Measurements from ENCODE around the gene ATM. TPM values are rescaled to one million over a fixed set of nuclear protein-coding genes. Genes with fewer than 3 reads are reported as not detected.

ATM gene
- total RNA-seq, 1 experiment from 2014 or later, result 28.9 TPM

DNA sequence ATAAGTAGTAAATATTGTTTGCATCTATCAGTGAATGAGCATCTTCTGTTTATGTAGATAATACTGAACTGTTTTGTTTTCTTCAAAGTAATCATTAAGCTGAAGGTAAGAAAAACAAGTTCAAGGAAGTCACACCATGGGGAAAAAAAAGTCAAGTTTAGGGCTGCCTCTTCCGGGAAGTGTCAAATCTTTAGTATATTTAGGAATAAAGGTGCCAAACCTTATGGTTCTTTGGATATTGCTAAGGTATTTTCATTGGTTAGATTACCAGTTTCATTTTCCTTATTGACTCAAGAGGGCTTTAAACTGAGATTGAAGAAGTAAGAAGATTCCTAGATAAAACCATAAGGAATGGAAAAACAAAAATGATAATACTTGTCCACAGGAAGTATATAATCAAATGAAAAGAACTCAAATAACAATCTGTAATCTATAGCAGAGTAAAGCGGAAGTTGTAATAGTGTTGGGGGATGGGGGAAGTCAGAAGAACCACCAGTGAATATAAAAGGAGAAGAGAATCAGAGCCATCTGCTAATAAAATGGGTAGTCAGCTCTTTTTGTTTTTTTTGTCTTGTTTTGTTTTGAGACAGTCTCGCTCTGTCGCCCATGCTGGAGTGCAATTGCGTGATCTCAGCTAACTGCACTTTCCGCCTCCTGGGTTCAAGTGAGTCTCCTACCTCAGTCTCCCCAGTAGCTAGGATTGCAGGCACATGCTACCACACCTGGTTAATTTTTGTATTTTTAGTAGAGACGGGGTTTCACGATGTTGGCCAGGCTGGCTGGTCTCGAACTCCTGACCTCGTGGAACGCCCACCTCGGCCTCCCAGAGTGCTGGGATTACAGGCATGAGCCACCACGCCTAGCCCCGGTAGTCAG, 2.3 kb downstream of the ATM start:
- no peaks in the 10 kb centered on the region; the same call in 1 of the 2 replicates for H3K36me3 ChIP-seq
- no peaks in the 10 kb centered on the region for H3K9me3 ChIP-seq (replicated peaks)
- H3K27me3 ChIP-seq (replicated peaks), result no peaks in the 10 kb centered on the region
- peaks cover 6% of the 10 kb centered on the region; the same call in 1 of the 2 replicates for H3K4me1 ChIP-seq (replicated peaks)
- DNase-seq (ENCODE audit: low read depth in 1 of 2, low spot score in 2 of 2), result no peak
- H3K27ac ChIP-seq, result no peak overlapping the region
- H3K4me3 ChIP-seq, result no peak overlapping the region

DNA sequence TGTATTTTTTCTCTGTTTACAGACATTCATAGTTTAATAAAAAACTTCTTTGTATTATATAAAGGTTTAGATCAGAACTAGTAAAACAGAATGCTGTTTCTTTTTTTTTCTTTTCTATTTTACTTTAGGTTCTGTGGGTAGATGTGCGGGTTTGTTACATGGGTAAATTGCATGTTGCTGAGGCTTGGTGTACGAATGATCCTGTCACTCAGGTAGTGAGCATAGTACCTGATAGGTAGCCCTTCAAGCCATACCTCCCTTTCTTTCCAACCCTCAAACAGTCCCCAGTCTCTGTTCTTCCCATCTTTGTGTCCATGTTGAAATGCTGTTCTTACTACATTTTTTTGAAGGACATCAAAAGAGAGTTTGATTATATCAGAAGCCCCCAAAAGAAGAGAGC, 3.2 kb downstream of the ATM start:
- DNase-seq (ENCODE audit: low read depth in 1 of 2, low spot score in 2 of 2), result no peak
- H3K9me3 ChIP-seq (replicated peaks), result no peaks in the 10 kb centered on the region
- H3K4me3 ChIP-seq, result no peak overlapping the region
- no peaks in the 10 kb centered on the region for H3K27me3 ChIP-seq (replicated peaks)
- H3K36me3 ChIP-seq, result no peaks in the 10 kb centered on the region; the same call in 1 of the 2 replicates
- H3K4me1 ChIP-seq (replicated peaks), result peaks cover 6% of the 10 kb centered on the region; the same call in 1 of the 2 replicates
- H3K27ac ChIP-seq, result no peak overlapping the region

DNA sequence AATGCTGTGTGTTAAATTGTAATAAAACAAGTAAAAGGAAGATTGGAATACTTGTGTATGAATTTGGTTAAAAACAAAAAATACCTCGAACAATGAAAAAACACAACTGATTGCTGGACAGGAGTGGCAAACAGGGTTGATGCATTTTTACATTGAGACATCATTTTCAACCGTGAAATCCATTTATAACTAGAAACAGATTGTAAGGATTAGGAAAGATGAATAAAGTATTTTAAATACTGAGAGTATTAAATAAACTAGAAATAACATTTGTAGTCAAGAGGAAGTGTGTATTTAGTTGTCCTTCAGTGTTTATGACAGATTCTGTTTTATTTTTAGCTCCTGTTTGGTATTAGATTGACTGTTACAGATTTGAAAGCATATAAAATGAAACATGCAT, 5.4 kb downstream of the ATM start:
- H3K36me3 ChIP-seq, result no peaks in the 10 kb centered on the region; the same call in 1 of the 2 replicates
- H3K27me3 ChIP-seq (replicated peaks), result no peaks in the 10 kb centered on the region
- no peak for DNase-seq (ENCODE audit: low read depth in 1 of 2, low spot score in 2 of 2)
- H3K4me3 ChIP-seq, result no peak overlapping the region
- no peak overlapping the region for H3K27ac ChIP-seq
- H3K4me1 ChIP-seq (replicated peaks), result peaks cover 6% of the 10 kb centered on the region; the same call in 1 of the 2 replicates
- no peaks in the 10 kb centered on the region for H3K9me3 ChIP-seq (replicated peaks)

DNA sequence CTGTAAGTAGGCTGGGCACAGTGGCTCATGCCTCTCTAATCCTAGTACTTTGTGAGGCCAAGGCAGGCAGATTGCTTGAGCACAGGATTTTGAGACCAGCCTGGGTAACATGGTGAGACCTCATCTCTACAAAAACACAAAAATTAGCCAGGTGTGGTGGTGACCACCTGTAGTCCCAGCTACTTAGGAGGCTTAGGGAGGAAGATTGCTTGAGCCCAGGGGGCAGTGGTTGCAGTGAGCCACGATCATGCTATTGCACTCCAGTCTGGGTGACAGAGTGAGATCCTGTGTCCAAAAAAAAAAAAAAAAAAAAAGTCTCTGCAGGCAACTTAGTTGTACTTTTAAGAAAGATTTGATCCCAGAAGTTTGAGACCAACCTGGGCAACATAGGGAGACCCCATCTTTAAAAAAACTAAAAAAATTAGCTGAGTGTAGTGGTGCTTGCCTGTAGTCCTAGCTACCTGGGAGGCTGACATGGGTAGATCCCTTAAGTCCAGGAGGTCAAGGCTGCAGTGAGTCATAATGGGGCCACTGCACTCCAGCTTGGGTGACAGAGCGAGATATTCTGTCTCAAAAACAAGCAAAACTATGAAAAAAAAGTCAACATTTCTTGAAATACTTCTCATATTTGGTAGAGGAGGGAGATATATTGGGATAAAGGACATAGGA, 10.5 kb downstream of the ATM start:
- no peak overlapping the region for H3K4me3 ChIP-seq
- peaks cover 14% of the 10 kb centered on the region for H3K4me1 ChIP-seq (replicated peaks)
- H3K9me3 ChIP-seq (replicated peaks), result no peaks in the 10 kb centered on the region
- no peak for DNase-seq (ENCODE audit: low read depth in 1 of 2, low spot score in 2 of 2)
- peaks cover 8% of the 10 kb centered on the region for H3K36me3 ChIP-seq
- H3K27ac ChIP-seq, result no peak overlapping the region
- no peaks in the 10 kb centered on the region for H3K27me3 ChIP-seq (replicated peaks)

DNA sequence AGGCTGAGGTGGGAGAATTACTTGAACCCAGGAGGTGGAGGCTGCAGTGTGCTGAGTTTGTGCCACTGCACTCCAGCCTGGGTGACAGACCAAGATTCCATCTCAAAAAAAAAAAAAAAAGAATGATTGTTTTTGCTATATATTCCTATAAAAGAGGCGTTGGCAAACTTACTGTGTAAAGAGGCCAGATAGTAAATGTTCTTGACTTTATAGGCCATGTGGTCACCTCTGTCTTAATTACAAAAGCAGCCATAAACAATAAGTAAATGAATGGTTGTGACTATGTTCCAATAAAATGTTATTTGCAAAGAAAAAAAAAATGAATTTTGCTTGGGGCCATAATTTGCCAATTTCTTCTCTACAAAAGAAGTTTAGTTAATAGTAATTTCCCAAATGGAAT, 12.3 kb downstream of the ATM start:
- H3K36me3 ChIP-seq, result peaks cover 9% of the 10 kb centered on the region
- peaks cover 14% of the 10 kb centered on the region for H3K4me1 ChIP-seq (replicated peaks)
- H3K27ac ChIP-seq, result no peak overlapping the region
- H3K4me3 ChIP-seq, result no peak overlapping the region
- no peak for DNase-seq (ENCODE audit: low read depth in 1 of 2, low spot score in 2 of 2)
- H3K9me3 ChIP-seq (replicated peaks), result no peaks in the 10 kb centered on the region
- H3K27me3 ChIP-seq (replicated peaks), result no peaks in the 10 kb centered on the region

DNA sequence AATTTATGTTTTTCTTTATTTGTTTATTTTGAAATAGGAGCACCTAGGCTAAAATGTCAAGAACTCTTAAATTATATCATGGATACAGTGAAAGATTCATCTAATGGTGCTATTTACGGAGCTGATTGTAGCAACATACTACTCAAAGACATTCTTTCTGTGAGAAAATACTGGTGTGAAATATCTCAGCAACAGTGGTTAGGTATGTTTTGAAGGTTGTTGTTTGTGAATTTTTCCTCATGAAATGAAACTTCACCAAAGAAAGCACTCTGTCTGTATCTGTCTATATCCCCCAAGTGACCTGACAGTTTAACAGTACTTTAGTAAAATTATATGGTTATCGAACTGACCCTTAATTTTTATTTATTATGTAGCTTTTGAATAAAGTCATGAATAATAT, 12.8 kb downstream of the ATM start:
- Histone ChIP-seq H3K4me3 (no peak overlapping the region), H3K9me3 (replicated peaks) (no peaks in the 10 kb centered on the region), H3K4me1 (replicated peaks) (peaks cover 14% of the 10 kb centered on the region), H3K36me3 (peaks cover 12% of the 10 kb centered on the region), H3K27me3 (replicated peaks) (no peaks in the 10 kb centered on the region), H3K27ac (no peak overlapping the region)
- DNase-seq (ENCODE audit: low read depth in 1 of 2, low spot score in 2 of 2), result no peak

DNA sequence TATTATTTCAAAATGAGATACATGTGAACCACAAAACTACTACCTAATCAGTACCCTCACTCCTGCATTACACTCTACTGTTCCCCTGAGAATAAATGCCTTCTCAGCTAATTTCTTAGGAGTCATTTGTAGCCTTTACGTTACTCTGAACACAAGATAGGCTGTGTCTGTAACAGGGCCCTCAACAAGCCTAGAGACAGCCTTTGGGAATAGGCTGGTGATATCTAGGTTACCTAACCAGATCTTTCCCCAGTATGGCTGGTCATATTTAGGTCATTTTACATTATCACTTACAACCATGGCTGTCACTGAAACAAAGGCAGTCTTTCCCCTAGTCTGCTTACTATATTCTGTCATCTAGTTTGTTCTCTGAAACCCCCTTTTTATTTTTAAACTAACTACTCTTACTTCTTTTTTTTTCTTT, 14.2 kb downstream of the ATM start:
- Histone ChIP-seq H3K27ac (peak overlapping the region; percentile 79), H3K27me3 (replicated peaks) (no peaks in the 10 kb centered on the region), H3K9me3 (replicated peaks) (no peaks in the 10 kb centered on the region), H3K36me3 (peaks cover 12% of the 10 kb centered on the region), H3K4me1 (replicated peaks) (peaks cover 14% of the 10 kb centered on the region), H3K4me3 (no peak overlapping the region)
- DNase-seq (ENCODE audit: low read depth in 1 of 2, low spot score in 2 of 2), result no peak

DNA sequence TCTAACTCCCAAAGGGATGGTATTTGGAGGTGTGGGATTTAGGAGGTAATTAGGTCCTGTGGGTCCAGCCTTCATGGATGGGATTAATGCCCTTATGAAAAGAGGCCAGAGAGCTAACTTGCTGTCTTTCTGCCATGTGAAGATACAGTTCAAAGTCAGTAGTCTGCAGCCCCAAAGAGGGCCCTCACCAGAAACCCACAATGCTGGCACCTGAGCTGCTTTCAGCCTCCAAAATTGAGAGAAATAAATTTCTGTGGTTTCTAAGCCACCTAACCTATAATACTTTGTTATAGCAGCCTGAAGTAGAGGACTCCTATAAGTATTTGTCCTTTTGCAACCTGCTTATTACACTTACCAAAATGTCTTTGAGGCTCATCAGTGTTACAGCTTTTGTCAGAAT, 16.2 kb downstream of the ATM start:
- Histone ChIP-seq H3K9me3 (replicated peaks) (no peaks in the 10 kb centered on the region), H3K27ac (no peak overlapping the region), H3K4me3 (no peak overlapping the region), H3K36me3 (peaks cover 12% of the 10 kb centered on the region), H3K4me1 (replicated peaks) (peaks cover 14% of the 10 kb centered on the region), H3K27me3 (replicated peaks) (no peaks in the 10 kb centered on the region)
- no peak for DNase-seq (ENCODE audit: low read depth in 1 of 2, low spot score in 2 of 2)

DNA sequence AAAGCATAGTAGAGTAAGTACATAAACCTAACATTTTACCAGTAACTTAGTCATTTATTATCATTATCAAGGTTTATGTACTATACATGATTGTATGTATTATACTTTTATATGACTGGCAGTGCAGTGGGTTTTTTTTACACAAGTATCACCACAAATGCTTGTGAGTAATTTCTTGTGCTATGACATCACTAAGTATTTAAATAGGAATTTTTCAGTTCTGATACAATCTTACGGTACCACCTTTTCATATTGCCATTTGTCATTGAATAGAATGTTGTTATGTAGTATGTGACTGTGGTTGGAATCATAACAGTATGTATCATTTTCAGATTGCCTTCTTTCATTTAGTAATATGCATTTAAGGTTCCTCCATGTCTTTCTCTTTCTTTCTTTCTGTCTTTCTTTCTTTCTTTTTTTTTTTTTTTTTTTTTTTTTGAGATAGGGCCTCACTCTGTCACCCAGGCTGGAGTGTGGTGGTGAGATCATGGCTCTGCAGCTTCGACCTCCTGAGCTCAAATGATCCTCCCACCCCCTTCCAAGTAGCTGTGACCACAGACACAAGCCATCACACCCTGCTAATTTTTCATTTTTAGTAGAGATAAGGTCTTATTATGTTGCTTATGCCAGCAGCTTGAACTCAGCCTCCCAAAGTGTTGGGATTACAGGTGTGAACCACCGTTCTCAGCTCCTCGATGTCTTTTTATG, 18.6 kb downstream of the ATM start:
- Histone ChIP-seq H3K9me3 (replicated peaks) (no peaks in the 10 kb centered on the region), H3K36me3 (peaks cover 9% of the 10 kb centered on the region), H3K4me1 (replicated peaks) (peaks cover 8% of the 10 kb centered on the region), H3K27ac (no peak overlapping the region), H3K27me3 (replicated peaks) (no peaks in the 10 kb centered on the region), H3K4me3 (no peak overlapping the region)
- DNase-seq (ENCODE audit: low read depth in 1 of 2, low spot score in 2 of 2), result no peak

DNA sequence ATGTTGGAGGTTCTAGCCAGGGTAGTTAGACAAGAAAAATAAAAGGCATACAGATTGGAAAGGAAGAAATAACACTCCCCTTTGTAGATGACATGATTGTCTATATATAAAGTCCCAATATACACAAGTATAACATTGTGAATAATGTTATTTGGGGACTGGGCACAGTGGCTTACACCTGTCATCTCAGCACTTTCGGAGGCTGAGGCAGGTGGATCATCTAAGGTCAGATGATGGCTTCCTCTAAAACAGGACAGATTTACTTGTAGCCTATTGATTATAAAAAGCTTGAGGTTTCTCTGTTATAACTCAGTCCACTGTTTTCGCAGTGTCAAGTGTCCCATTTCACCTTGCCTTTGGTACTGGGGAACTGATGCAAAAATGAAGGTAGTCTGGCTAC, 19.6 kb downstream of the ATM start:
- no peaks in the 10 kb centered on the region for H3K4me1 ChIP-seq (replicated peaks)
- H3K27ac ChIP-seq, result no peak overlapping the region
- H3K9me3 ChIP-seq (replicated peaks), result no peaks in the 10 kb centered on the region
- no peaks in the 10 kb centered on the region for H3K27me3 ChIP-seq (replicated peaks)
- no peak overlapping the region for H3K4me3 ChIP-seq
- peaks cover 6% of the 10 kb centered on the region for H3K36me3 ChIP-seq
- no peak for DNase-seq (ENCODE audit: low read depth in 1 of 2, low spot score in 2 of 2)

DNA sequence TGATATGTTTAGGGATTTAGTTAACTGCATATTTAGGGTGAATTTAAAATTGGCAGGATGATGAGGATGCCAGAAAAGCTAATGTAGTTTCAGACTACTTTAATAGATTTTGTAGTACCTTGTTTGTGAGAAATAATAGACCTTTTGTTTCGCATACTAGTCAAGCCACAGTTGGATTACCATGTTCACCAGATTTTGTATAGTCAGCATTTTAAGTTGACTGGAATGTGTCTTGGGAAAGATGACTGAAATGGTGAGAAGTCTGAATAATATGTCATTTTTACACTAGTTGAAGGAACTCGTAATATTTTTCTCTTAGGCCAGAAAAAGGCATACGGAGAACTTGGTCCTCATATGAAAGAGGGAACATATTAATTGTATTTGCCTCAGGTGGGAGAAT, 23.4 kb downstream of the ATM start:
- no peaks in the 10 kb centered on the region for H3K9me3 ChIP-seq (replicated peaks)
- no peaks in the 10 kb centered on the region for H3K27me3 ChIP-seq (replicated peaks)
- no peak for DNase-seq (ENCODE audit: low read depth in 1 of 2, low spot score in 2 of 2)
- no peak overlapping the region for H3K4me3 ChIP-seq
- H3K27ac ChIP-seq, result no peak overlapping the region
- H3K36me3 ChIP-seq, result peaks cover 5% of the 10 kb centered on the region; the same call in 1 of the 2 replicates
- H3K4me1 ChIP-seq (replicated peaks), result no peaks in the 10 kb centered on the region

DNA sequence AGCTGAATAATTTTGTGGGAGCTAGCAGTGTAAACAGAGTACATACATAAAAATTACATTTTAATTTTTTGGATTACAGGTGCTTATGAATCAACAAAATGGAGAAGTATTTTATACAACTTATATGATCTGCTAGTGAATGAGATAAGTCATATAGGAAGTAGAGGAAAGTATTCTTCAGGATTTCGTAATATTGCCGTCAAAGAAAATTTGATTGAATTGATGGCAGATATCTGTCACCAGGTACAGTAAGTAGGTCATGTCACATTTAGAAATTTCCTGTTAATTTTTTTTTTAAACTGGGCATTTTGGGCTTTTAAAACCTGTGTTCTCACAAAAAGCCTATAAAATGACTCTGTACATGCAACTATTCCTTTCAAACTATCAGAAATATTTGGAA, 24.0 kb downstream of the ATM start:
- Histone ChIP-seq H3K4me1 (replicated peaks) (no peaks in the 10 kb centered on the region), H3K4me3 (no peak overlapping the region), H3K9me3 (replicated peaks) (no peaks in the 10 kb centered on the region), H3K36me3 (peaks cover 8% of the 10 kb centered on the region; the same call in 1 of the 2 replicates), H3K27ac (no peak overlapping the region), H3K27me3 (replicated peaks) (no peaks in the 10 kb centered on the region)
- no peak for DNase-seq (ENCODE audit: low read depth in 1 of 2, low spot score in 2 of 2)

DNA sequence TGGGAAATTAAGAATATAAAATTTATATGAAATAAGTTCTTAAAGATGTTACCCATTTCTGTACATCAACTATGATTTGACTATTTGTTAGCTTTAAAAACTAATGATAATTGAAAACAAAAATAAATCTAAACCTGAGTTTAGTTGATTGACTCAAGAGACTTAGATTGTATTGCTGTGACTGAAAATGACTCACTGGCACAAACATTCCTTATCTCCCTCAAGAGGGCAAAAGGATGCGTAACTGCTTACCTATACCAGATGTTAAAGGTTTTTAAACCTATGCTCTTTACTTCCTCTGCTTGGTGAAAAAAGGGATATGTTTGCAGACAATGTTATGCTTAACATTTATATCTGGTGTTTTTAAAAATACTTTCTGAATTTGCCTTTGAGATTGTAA, 30.3 kb downstream of the ATM start:
- H3K9me3 ChIP-seq (replicated peaks), result no peaks in the 10 kb centered on the region
- no peaks in the 10 kb centered on the region for H3K4me1 ChIP-seq (replicated peaks)
- DNase-seq (ENCODE audit: low read depth in 1 of 2, low spot score in 2 of 2), result no peak
- H3K36me3 ChIP-seq, result peaks cover 8% of the 10 kb centered on the region
- H3K27ac ChIP-seq, result no peak overlapping the region
- H3K4me3 ChIP-seq, result no peak overlapping the region
- no peaks in the 10 kb centered on the region for H3K27me3 ChIP-seq (replicated peaks)

DNA sequence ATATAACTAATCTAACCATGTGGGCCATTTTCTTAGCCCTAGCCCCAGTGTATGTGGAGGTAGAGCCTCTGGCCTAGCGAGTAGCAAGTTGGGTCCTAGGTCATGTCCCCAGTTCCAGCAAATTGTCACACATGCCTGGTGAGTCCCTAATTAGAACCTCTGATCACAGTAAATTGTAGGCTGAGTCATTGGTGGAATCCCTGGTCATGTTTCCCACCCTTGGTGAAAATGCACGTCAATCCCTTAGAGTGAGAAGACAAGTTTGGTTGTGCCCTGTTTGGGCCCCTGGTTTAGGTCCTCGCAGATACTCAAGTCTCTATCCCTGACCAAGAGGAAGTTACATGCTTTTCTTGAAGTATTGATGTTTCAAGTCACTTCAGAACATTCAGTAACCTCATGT, 46.7 kb downstream of the ATM start:
- no peaks in the 10 kb centered on the region for H3K9me3 ChIP-seq (replicated peaks)
- DNase-seq (ENCODE audit: low read depth in 1 of 2, low spot score in 2 of 2), result no peak
- peaks cover 3% of the 10 kb centered on the region; the same call in 1 of the 2 replicates for H3K36me3 ChIP-seq
- no peaks in the 10 kb centered on the region for H3K27me3 ChIP-seq (replicated peaks)
- H3K4me1 ChIP-seq (replicated peaks), result no peaks in the 10 kb centered on the region
- no peak overlapping the region for H3K27ac ChIP-seq
- H3K4me3 ChIP-seq, result no peak overlapping the region

Data from SJSA1 (cell line).